Gastrocnemius medialis (tissue), 4 donors: ENCODE results near the gene TOMM6. TPM values are rescaled to one million over a fixed set of nuclear protein-coding genes. Genes with fewer than 3 reads are reported as not detected.

ENCODE experiments used
- ATAC-seq, 2 donors: fragments of 150-250 bp; one replicate each; pipeline ENCODE4 v1.9.1; 2016
- DNase-seq, 2 donors: peaks; one replicate each; pipeline ENCODE4 v3.0.0-alpha.2; 2019
- H3K27ac ChIP-seq, 4 donors: fragments of 200-600 bp; sonication (generic); 1 replicate in 1 of 4; 2 replicates in 3 of 4; pipeline ENCODE4 v1.5.1; 2016 to 2018; ENCODE audit warnings: mild to moderate bottlenecking in 2 of 4, moderate library complexity in 1 of 4
- H3K27me3 ChIP-seq, 3 donors: fragments of 200-600 bp; sonication (generic) in 2 of 3; 1 replicate in 1 of 3; 2 replicates in 2 of 3; pipeline versions ENCODE4 v1.5.1 to v1.6.0; 2016 to 2019; ENCODE audit warnings: mild to moderate bottlenecking in 1 of 3, moderate library complexity in 1 of 3
- H3K36me3 ChIP-seq, 2 donors: fragments of 200-600 bp; sonication (generic) in 1 of 2; one replicate each; pipeline ENCODE4 v1.5.1; 2017 to 2018
- H3K4me1 ChIP-seq, 2 donors: fragments of 200-600 bp; sonication (generic) in 1 of 2; one replicate each; pipeline ENCODE4 v1.5.1; 2016 to 2017; ENCODE audit warnings: mild to moderate bottlenecking in 2 of 2
- H3K4me3 ChIP-seq, 4 donors: fragments of 200-600 bp; sonication (generic) in 3 of 4; 1 replicate in 1 of 4; 2 replicates in 3 of 4; pipeline ENCODE4 v1.5.1; 2016 to 2019; ENCODE audit warnings: mild to moderate bottlenecking in 2 of 4
- H3K9me3 ChIP-seq, 3 donors: fragments of 200-600 bp; sonication (generic) in 2 of 3; 1 replicate in 1 of 3; 2 replicates in 2 of 3; pipeline ENCODE4 v1.5.1; 2016 to 2019
- POLR2A ChIP-seq, 2 donors: fragments of 450-650 bp; IDR thresholded peaks; one replicate each; pipeline ENCODE4 v1.6.1; 2017; ENCODE audit warnings: antibody characterized with exemption in 2 of 2, mild to moderate bottlenecking in 2 of 2, moderate library complexity in 2 of 2
- in situ Hi-C, 4 donors: fragments of 200-750 bp; cut with MboI; loops; one replicate each; pipeline versions ENCODE4 v1.15.0 to v1.8.0; 2017; ENCODE audit warnings: low sequenced_read_pairs in 4 of 4
- intact Hi-C: fragments of 100-400 bp; cut with DNase I; formaldehyde crosslinking; loops from one replicate; pipeline ENCODE4 v1.15.1; 2023; ENCODE audit warnings: low total_unique reads
- total RNA-seq, 4 donors: library from RNA; depleted of rRNA; stranded (reverse); fragments of >200 nt; gene quantifications; one replicate each; pipeline versions ENCODE4 v1.1.0 to v1.2.3, GENCODE V29; 2016
- TF ChIP-seq, protein P1 (sequence below), 5 experiments: fragments of 450-650 bp in 3 of 5; fragments of 200-600 bp in 2 of 5; sonication (generic) in 2 of 5; IDR thresholded peaks in 4 of 5; conservative IDR thresholded peaks in 1 of 5; 1 replicate in 4 of 5; 2 replicates in 1 of 5; pipeline ENCODE4 v1.5.1; 2016 to 2019; ENCODE audit warnings: antibody characterized with exemption in 5 of 5, mild to moderate bottlenecking in 3 of 5, moderate library complexity in 3 of 5

TOMM6 gene
- total RNA-seq, 4 donors from 2014 or later: 152 to 186 (median 166) TPM

DNA sequence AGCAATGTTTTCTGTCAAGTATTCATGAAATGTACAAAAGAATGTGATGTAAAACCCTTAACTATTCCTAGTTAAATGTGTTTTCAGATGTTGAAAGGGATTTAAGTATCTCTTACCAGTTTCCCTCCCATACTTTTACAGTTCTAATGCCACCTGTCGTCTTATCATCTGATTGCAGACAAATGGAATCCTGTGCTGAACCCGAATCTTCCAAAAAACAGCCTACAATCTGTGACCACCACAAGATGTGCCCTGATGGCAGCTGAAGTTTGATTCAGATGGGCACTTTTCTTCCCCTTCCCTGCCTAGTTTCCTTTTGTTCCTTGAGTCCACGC is 1.9 kb downstream of the TOMM6 start:
- intact Hi-C loops: loop anchor here (5.0 to 10.0 kb wide), 3 partner anchors 85 to 715 kb away; partner anchors contain the start of genes MRPS10, NFYA and OARD1
- H3K4me3 ChIP-seq: no peak overlapping the region
- in situ Hi-C loops: loop anchor here in 3 of 4 donors (10.0 kb wide), 2 partner anchors 135 to 255 kb away; partner anchors contain the start of genes BYSL (in 2 of the 3) and MED20 (in 2 of the 3)

DNA sequence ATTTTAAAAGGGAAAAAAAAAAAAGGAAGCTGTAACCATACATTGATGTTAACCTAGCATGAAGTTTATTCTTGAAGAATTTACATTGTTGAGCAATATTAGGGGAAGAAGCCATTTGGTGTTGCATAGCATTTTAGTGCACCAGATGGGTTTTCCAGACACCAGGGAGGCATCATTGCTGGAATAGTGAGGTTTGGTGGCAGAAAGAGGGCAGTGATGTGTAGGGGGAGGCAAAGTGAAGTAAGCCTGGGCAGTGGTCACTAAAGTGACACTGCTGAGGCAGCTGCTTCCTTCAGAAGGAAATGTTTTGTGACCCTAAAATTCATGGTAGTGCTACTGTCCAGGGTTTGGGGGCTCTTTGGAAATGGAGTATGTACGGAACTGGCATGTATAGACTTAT is 2.6 kb downstream of the TOMM6 start:
- H3K4me3 ChIP-seq: no peak overlapping the region
- H3K27ac ChIP-seq: no peak overlapping the region
- peaks cover 21 to 30% of the 10 kb centered on the region in 2 donors for H3K4me1 ChIP-seq
- H3K36me3 ChIP-seq: peaks cover 0 to 34% of the 10 kb centered on the region in 2 donors
- intact Hi-C loops (no loop called here), in situ Hi-C loops (loop anchor here in 2 of 4 donors (10.0 kb wide), 2 partner anchors 115 to 135 kb away; partner anchors contain the start of genes BYSL (in 1 of the 2) and MED20 (in 1 of the 2))
- DNase-seq: no peak
- ATAC-seq: no peak
- H3K27me3 ChIP-seq: no peaks in the 10 kb centered on the region
- no peaks in the 10 kb centered on the region for H3K9me3 ChIP-seq
- TF ChIP-seq, protein P1, sequence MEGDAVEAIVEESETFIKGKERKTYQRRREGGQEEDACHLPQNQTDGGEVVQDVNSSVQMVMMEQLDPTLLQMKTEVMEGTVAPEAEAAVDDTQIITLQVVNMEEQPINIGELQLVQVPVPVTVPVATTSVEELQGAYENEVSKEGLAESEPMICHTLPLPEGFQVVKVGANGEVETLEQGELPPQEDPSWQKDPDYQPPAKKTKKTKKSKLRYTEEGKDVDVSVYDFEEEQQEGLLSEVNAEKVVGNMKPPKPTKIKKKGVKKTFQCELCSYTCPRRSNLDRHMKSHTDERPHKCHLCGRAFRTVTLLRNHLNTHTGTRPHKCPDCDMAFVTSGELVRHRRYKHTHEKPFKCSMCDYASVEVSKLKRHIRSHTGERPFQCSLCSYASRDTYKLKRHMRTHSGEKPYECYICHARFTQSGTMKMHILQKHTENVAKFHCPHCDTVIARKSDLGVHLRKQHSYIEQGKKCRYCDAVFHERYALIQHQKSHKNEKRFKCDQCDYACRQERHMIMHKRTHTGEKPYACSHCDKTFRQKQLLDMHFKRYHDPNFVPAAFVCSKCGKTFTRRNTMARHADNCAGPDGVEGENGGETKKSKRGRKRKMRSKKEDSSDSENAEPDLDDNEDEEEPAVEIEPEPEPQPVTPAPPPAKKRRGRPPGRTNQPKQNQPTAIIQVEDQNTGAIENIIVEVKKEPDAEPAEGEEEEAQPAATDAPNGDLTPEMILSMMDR (IDR thresholded peaks at IDR 0.05 in 4 of 5, conservative IDR thresholded peaks at IDR 0.05 in 1 of 5): no peak
- TF ChIP-seq POLR2A (IDR thresholded peaks at IDR 0.05): no peak

More for the DNA sequence above, 1.9 kb downstream of the TOMM6 start:
- peak overlapping the region in 1 of 4 donors; percentile 96 for H3K27ac ChIP-seq
- DNase-seq (no peak), ATAC-seq (no peak)
- TF ChIP-seq, protein P1 (IDR thresholded peaks at IDR 0.05 in 4 of 5, conservative IDR thresholded peaks at IDR 0.05 in 1 of 5): no peak
- TF ChIP-seq POLR2A (IDR thresholded peaks at IDR 0.05): no peak
- no peaks in the 10 kb centered on the region for H3K9me3 ChIP-seq
- peaks cover 0 to 34% of the 10 kb centered on the region in 2 donors for H3K36me3 ChIP-seq
- H3K4me1 ChIP-seq: peaks cover 21 to 30% of the 10 kb centered on the region in 2 donors
- H3K27me3 ChIP-seq: no peaks in the 10 kb centered on the region

- H3K36me3 ChIP-seq: peaks cover 0 to 43% of the 10 kb centered on the region in 2 donors
- peaks cover 12 to 21% of the 10 kb centered on the region in 2 donors for H3K4me1 ChIP-seq
- no peak overlapping the region for H3K27ac ChIP-seq
- no peaks in the 10 kb centered on the region for H3K9me3 ChIP-seq
- TF ChIP-seq, protein P1 (IDR thresholded peaks at IDR 0.05 in 4 of 5, conservative IDR thresholded peaks at IDR 0.05 in 1 of 5): no peak
- no peak for TF ChIP-seq POLR2A (IDR thresholded peaks at IDR 0.05)
- ATAC-seq (no peak), DNase-seq (no peak)
- intact Hi-C loops (no loop called here), in situ Hi-C loops (loop anchor here in 2 of 4 donors (10.0 kb wide), 2 partner anchors 113 to 133 kb away; partner anchors contain the start of genes BYSL (in 1 of the 2) and MED20 (in 1 of the 2))
- no peaks in the 10 kb centered on the region for H3K27me3 ChIP-seq
- H3K4me3 ChIP-seq: no peak overlapping the region
Observed at GRCh38 chr6:41791305-41791704, 3.8 kb downstream of the TOMM6 start.

- TF ChIP-seq POLR2A (IDR thresholded peaks at IDR 0.05): no peak
- TF ChIP-seq, protein P1 (IDR thresholded peaks at IDR 0.05 in 4 of 5, conservative IDR thresholded peaks at IDR 0.05 in 1 of 5): no peak
- Histone ChIP-seq H3K27me3 (no peaks in the 10 kb centered on the region), H3K9me3 (no peaks in the 10 kb centered on the region), H3K27ac (no peak overlapping the region), H3K36me3 (peaks cover 0 to 46% of the 10 kb centered on the region in 2 donors), H3K4me3 (no peak overlapping the region), H3K4me1 (peaks cover 12 to 21% of the 10 kb centered on the region in 2 donors)
- DNase-seq: no peak
- in situ Hi-C loops: loop anchor here in 2 of 4 donors (10.0 kb wide), 2 partner anchors 113 to 133 kb away; partner anchors contain the start of genes BYSL (in 1 of the 2) and MED20 (in 1 of the 2)
- intact Hi-C loops: no loop called here
- no peak for ATAC-seq
Observed at GRCh38 chr6:41791984-41792383, 4.5 kb downstream of the TOMM6 start.
